GM23248 (cell line): Measurements from ENCODE around the gene HEPN1.

Experiments used
- EZH2 ChIP-seq: fragments of 200-600 bp; sonication (generic); IDR thresholded peaks from 2 replicates; pipeline ENCODE4 v1.6.1; 2018; ENCODE audit warnings: antibody characterized with exemption, mild to moderate bottlenecking; ENCODE audit not compliant: insufficient read depth, poor library complexity, severe bottlenecking
- EZH2phosphoT487 ChIP-seq: fragments of 200-600 bp; sonication (generic); IDR thresholded peaks from 2 replicates; pipeline ENCODE4 v1.6.1; 2018; ENCODE audit warnings: antibody characterized with exemption, moderate library complexity, mild to moderate bottlenecking, low read depth; ENCODE audit not compliant: insufficient read depth

GRCh38 chr11:124875943-124876817, 42.9 kb upstream of the HEPN1 start:
- TF ChIP-seq EZH2 (no peak), EZH2phosphoT487 (no peak)
